ENCODE data around the gene SIK2. TPM values are rescaled to one million over a fixed set of nuclear protein-coding genes. Genes with fewer than 3 reads are reported as not detected.

Gene SIK2
- total and polyA plus RNA-seq, 9 of the 15 experiments (the other 6 are each of a cell fraction or from before 2014, with no cell fraction given) = 0.74 to 11.6 (median 3.8) TPM

GRCh38 chr11:111688013-111688412 is 85.8 kb downstream of the SIK2 start:
- peaks cover 4 to 9% of the 10 kb centered on the region in 2 experiments; a peak in 4 of 5 replicates for H3K4me1 ChIP-seq (replicated peaks in 1 of 2; ENCODE audit: control insufficient read depth in 2 of 2, insufficient read depth in 2 of 2, low read length in 2 of 2)
- in situ Hi-C loops (cut with MboI) (no loop called here), intact Hi-C loops (cut with micrococcal nuclease) (no loop called here)
- no peaks in the 10 kb centered on the region for H3K9me1 ChIP-seq (ENCODE audit: control insufficient read depth, insufficient read depth, low read length)
- TF ChIP-seq ZFX (CRISPR knock-in tag; IDR thresholded peaks at IDR 0.05) (no peak), DACH1 (IDR thresholded peaks at IDR 0.05; ENCODE audit: partially characterized antibody) (no peak), SP1 (CRISPR knock-in tag; IDR thresholded peaks at IDR 0.05) (no peak), ZBTB40 (IDR thresholded peaks at IDR 0.05) (no peak), ZBTB40 (CRISPR knock-in tag; IDR thresholded peaks at IDR 0.05) (no peak), RFX5 (IDR thresholded peaks at IDR 0.05; ENCODE audit: low read depth, low read length) (no peak), ETV1 (tag; conservative IDR thresholded peaks at IDR 0.05; ENCODE audit: low read depth) (no peak), RBM17 (IDR thresholded peaks at IDR 0.05; ENCODE audit: borderline replicate concordance, low read depth, low read length) (no peak), CREBBP (IDR thresholded peaks at IDR 0.05; ENCODE audit: low read depth, low read length) (no peak), ZNF717 (CRISPR knock-in tag; IDR thresholded peaks at IDR 0.05) (no peak), ZBTB26 (CRISPR knock-in tag; IDR thresholded peaks at IDR 0.05) (no peak), EZH2 (IDR thresholded peaks at IDR 0.05; ENCODE audit: borderline replicate concordance, low read depth, low read length) (no peak), ZNF586 (CRISPR knock-in tag; conservative IDR thresholded peaks at IDR 0.05) (no peak), ZNF212 (CRISPR knock-in tag; IDR thresholded peaks at IDR 0.05) (no peak), ZNF589 (CRISPR knock-in tag; IDR thresholded peaks at IDR 0.05; ENCODE audit: low read depth) (no peak)
- no TSS peak for BruUV-seq (replicated peaks)
- no peaks in the 10 kb centered on the region for H3K79me2 ChIP-seq (ENCODE audit: control insufficient read depth, insufficient read depth, low read length)
- WGBS (ENCODE audit: insufficient coverage, low coverage, missing lambda C conversion rate) = 85% methylated on average over 7 of the region's 7 CpGs
- H3K9me3 ChIP-seq (replicated peaks; ENCODE audit: control insufficient read depth, insufficient read depth, low read depth, low read length) = no peaks in the 10 kb centered on the region
- ChIA-PET CTCF (ENCODE audit: low intra/inter-chr PET ratio) (no interaction called here), POLR2A (interaction anchor here (1.6 kb wide), 1 partner anchor 11 kb away, joined by 6 read pairs; no protein-coding TSS in a partner anchor)
- H3K36me3 ChIP-seq (ENCODE audit: control insufficient read depth, insufficient read depth, low read length) = peaks cover 11% of the 10 kb centered on the region; the same call in 2 of the 3 replicates
- H2AFZ ChIP-seq (ENCODE audit: low read depth, low read length) = no peak overlapping the region
- H3K4me2 ChIP-seq (ENCODE audit: insufficient read depth, low read length) = no peak overlapping the region
- no peak overlapping the region for H3K9ac ChIP-seq (ENCODE audit: insufficient read depth in 1 of 2, low read depth in 2 of 2, low read length in 2 of 2)
- H3K27me3 ChIP-seq (ENCODE audit: control insufficient read depth in 2 of 2, insufficient read depth in 2 of 2, low read length in 2 of 2) = no peaks in the 10 kb centered on the region
- no peaks in the 10 kb centered on the region for H4K20me1 ChIP-seq (replicated peaks; ENCODE audit: control insufficient read depth, insufficient read depth, low read length)
- FAIRE-seq (no peak), ATAC-seq (no peak), DNase-seq (ENCODE audit: extremely low read depth in 1 of 4, low spot score in 3 of 4) (no peak)
- H3K4me3 ChIP-seq = no peak overlapping the region
- H3K27ac ChIP-seq (ENCODE audit: extremely low read depth, low read depth, low read length) = no peak overlapping the region
